ENCODE results near the gene FLT3.
"Not testable (repeated sequence)": the region's sequence is repeated elsewhere in the genome, so short reads cannot be mapped to it uniquely, and the experiment has no call there.

GRCh38 chr13:28141542-28141941 is 41.2 kb upstream of the FLT3 start:
- TF ChIP-seq CTCF (IDR thresholded peaks at IDR 0.05); EZH2 (IDR thresholded peaks at IDR 0.05; ENCODE audit: borderline replicate concordance, insufficient read depth, low read depth, low read length, poor library complexity, severe bottlenecking): not testable (repeated sequence)
